ENCODE data around the gene APBA1.

- TF ChIP-seq CBX8 (IDR thresholded peaks at IDR 0.05; ENCODE audit: borderline replicate concordance, low read depth, low read length): no peak
- no peak for TF ChIP-seq EP300 (IDR thresholded peaks at IDR 0.05; ENCODE audit: borderline replicate concordance in 1 of 2, low read depth in 2 of 2, low read length in 2 of 2)
- TF ChIP-seq POLR2AphosphoS5 (IDR thresholded peaks at IDR 0.05; ENCODE audit: low read depth, low read length): no peak
- TF ChIP-seq CTCF (IDR thresholded peaks at IDR 0.05; ENCODE audit: control extremely low read depth in 1 of 3, insufficient read depth in 1 of 3, low read depth in 1 of 3, low read length in 3 of 3): no peak
- no peak for TF ChIP-seq TBP (IDR thresholded peaks at IDR 0.05; ENCODE audit: low read depth, low read length)
- no peak for TF ChIP-seq SRF (IDR thresholded peaks at IDR 0.05; ENCODE audit: low read depth, low read length)
- TF ChIP-seq RAD21 (IDR thresholded peaks at IDR 0.05 in 1 of 2, conservative IDR thresholded peaks at IDR 0.05 in 1 of 2; ENCODE audit: low read depth in 2 of 2, low read length in 2 of 2): no peak
These were observed 185.7 kb downstream of the APBA1 start for GRCh38 chr9:69486498-69486897.

All from H1 (cell line).